SK-MEL-5 (cell line): ENCODE results near the gene CCDC179. TPM values are rescaled to one million over a fixed set of nuclear protein-coding genes. Genes with fewer than 3 reads are reported as not detected.

Experiments used
- DNase-seq: peaks from one replicate; pipeline ENCODE4 v3.0.0-alpha.2; 2016; ENCODE audit warnings: low read depth, low spot score
- in situ Hi-C: cut with HindIII; loops from 2 replicates; pipeline ENCODE4 v1.10.0; 2016; ENCODE audit warnings: low sequenced_read_pairs, high pct_unique_total_duplicates, low pct_unique_long_range_greater_than_20kb
- total RNA-seq: library from RNA; depleted of rRNA; stranded (reverse); fragments of >200 nt; shearing (Covaris generic); gene quantifications from 2 replicates; pipeline ENCODE4 v1.2.3, GENCODE V29; 2014; rRNA removed

CCDC179 gene
- total RNA-seq, 1 experiment from 2014 or later, result not detected

- in situ Hi-C loops, result no loop called here
- DNase-seq, result no peak
Measured at GRCh38 chr11:22828373-22828772, 31.9 kb downstream of the CCDC179 start.

DNA sequence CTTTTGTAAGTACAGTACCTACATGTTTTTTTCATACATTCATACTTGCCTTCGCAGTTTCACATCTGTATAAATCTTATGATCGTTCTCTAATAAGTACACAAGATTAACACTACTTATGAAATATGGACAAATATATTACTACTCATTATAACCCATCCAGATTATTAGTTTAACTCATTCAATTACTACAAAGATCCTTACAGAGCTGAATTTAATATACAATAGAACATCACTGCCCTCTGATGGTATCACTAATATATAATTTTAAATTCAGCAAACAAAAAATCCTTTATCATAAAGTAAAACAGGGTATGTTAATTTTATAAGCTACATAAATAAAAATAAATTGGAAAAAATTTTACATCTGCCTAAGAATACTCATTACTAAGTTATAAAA, 38.1 kb downstream of the CCDC179 start:
- in situ Hi-C loops, result no loop called here
- peak; percentile 22 for DNase-seq

- in situ Hi-C loops, result no loop called here
Measured at GRCh38 chr11:22809893-22810292, 50.4 kb downstream of the CCDC179 start.

DNA sequence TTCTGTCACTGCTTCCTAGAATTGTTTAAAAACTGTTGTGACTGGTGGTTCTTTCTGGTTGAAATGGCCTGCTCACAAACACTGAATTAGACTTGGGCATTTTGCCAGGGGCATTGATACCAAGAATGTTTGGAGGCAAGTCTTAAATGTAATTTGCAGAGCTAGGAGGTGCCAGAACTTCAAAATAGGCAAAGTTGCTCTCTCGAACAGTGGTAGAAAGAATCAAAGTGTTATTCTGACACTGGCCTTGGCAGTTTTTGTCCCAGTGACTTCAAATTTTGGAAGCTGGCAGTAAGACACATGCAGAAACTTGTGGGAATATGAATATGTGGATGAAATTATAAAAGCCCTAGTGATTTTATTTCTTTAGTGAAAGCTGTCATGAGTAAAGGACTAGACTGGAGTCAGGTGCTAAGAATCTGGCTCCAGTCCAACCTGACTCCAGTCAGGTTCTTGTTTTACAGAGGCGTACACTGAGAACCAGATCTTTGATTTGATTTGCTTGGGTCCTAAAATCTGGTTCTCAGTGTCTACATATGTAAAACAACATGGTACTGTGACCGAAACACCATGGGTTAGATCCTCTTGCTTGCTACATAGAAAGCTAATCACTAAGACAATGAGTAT, 51.6 kb downstream of the CCDC179 start:
- DNase-seq, result no peak
- in situ Hi-C loops, result no loop called here

More at GRCh38 chr11:22809893-22810292, 50.4 kb downstream of the CCDC179 start:
- DNase-seq, result no peak

- in situ Hi-C loops, result no loop called here
- no peak for DNase-seq
Measured at GRCh38 chr11:22807855-22808570, 52.3 kb downstream of the CCDC179 start.

DNA sequence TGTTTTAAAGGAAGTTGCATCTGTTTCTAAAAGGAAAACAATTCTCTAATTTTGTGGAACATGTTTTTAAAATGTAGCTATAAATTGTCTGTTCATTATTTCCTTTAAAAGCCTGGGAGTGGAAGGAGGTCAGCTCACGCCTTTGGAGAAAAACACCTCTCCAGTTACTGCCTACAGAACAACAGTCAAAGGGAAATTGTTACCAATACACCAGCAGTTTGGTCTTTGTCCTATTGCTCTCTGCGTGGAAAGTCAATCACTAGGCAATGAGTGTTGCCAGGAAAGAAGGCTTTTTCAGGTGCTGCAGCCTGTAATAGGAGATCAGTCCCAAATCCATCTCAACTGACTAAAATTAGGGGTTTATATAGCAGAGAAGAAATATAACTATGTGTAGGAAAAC, 52.9 kb downstream of the CCDC179 start:
- in situ Hi-C loops, result no loop called here
- DNase-seq, result no peak

DNA sequence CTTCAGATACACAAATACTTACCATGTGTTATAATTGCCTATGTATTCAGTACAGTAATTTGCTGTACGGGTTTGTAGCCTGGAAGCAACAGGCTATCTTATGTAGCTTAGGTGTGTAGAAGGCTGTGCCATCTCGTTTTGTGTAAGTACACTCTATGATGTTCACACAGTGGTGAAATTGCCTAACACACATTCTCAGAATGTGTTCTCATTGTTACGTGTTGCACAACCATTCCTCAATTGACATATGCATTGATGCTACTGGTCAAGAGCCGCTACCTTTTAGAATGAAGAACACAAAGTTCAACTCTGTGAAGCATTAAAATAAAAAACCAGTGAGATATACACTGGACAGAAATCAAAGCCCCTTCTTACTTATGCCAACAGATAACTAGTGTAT, 57.4 kb downstream of the CCDC179 start:
- no peak for DNase-seq
- in situ Hi-C loops, result no loop called here

- DNase-seq, result no peak
- in situ Hi-C loops, result no loop called here
Measured at GRCh38 chr11:22800482-22800881, 59.8 kb downstream of the CCDC179 start.

GRCh38 chr11:22798901-22799300, 61.4 kb downstream of the CCDC179 start:
- in situ Hi-C loops, result loop anchor here (25.0 kb wide), 1 partner anchor 237 kb away; no protein-coding TSS in a partner anchor
- no peak for DNase-seq

- in situ Hi-C loops, result loop anchor here (25.0 kb wide), 1 partner anchor 235 kb away; no protein-coding TSS in a partner anchor
- no peak for DNase-seq
Measured at GRCh38 chr11:22797047-22797446, 63.2 kb downstream of the CCDC179 start.

Other genes with a start within 250 kb of the CCDC179 start
- 20.7 and 23.5 TPM in 2 replicates for gene FANCF, start 234.7 kb downstream of the CCDC179 start, total RNA-seq
- 8.5 and 9.1 TPM in 2 replicates for gene GAS2, start 193.9 kb downstream of the CCDC179 start, total RNA-seq
- gene SVIP, start 30.7 kb downstream of the CCDC179 start, total RNA-seq, result 34.8 and 37.3 TPM in 2 replicates